Activated CD4-positive, alpha-beta T cell treated with anti-CD3 and anti-CD28 coated beads, Interleukin-10, Interleukin-2, amounts not matched to agents 100 ng/mL and 50 ng/mL, durations not matched to agents 16 hours and 8 hours (primary cell): Measurements from ENCODE around the gene FAM89B.
A peak's percentile ranks its signal among the peaks of the same experiment; 100 is the strongest.

Experiments used
- DNase-seq: peaks from one replicate; pipeline ENCODE4 v3.0.0-alpha.2; 2020

FAM89B gene

GRCh38 chr11:65613091-65613928, 41.0 kb downstream of the FAM89B start:
- no peak for DNase-seq

GRCh38 chr11:65615229-65615949, 43.1 kb downstream of the FAM89B start, which contains the start of gene PCNX3:
TSS of gene PCNX3 (plus strand) at chr11:65615776. CDS start at chr11:65616312, 536 bp downstream.
- DNase-seq: peak; percentile 100

- peak; percentile 74 for DNase-seq
These were observed 43.7 kb downstream of the FAM89B start for GRCh38 chr11:65615950-65616574.

- DNase-seq: peak; percentile 31
These were observed 44.2 kb downstream of the FAM89B start for GRCh38 chr11:65616575-65617001.

GRCh38 chr11:65617136-65617850, 45.0 kb downstream of the FAM89B start:
- DNase-seq: no peak

- no peak for DNase-seq
These were observed 45.8 kb downstream of the FAM89B start for GRCh38 chr11:65617990-65618751.

GRCh38 chr11:65618763-65619162, 46.4 kb downstream of the FAM89B start:
- DNase-seq: no peak

GRCh38 chr11:65619281-65619928, 47.1 kb downstream of the FAM89B start:
- DNase-seq: no peak

GRCh38 chr11:65620666-65621065, 48.3 kb downstream of the FAM89B start:
- no peak for DNase-seq

GRCh38 chr11:65621460-65621859, 49.1 kb downstream of the FAM89B start:
- DNase-seq: no peak

GRCh38 chr11:65622011-65622410, 49.7 kb downstream of the FAM89B start:
- DNase-seq: no peak

- no peak for DNase-seq
These were observed 50.8 kb downstream of the FAM89B start for GRCh38 chr11:65623177-65623576.
